ENCODE measurements around the gene SERPINA12. TPM values are rescaled to one million over a fixed set of nuclear protein-coding genes. Genes with fewer than 3 reads are reported as not detected.

Gene SERPINA12
- total RNA-seq, 6 experiments from 2014 or later: 0.26 to 2.8 (median 0.39) TPM; not detected in 3

DNA sequence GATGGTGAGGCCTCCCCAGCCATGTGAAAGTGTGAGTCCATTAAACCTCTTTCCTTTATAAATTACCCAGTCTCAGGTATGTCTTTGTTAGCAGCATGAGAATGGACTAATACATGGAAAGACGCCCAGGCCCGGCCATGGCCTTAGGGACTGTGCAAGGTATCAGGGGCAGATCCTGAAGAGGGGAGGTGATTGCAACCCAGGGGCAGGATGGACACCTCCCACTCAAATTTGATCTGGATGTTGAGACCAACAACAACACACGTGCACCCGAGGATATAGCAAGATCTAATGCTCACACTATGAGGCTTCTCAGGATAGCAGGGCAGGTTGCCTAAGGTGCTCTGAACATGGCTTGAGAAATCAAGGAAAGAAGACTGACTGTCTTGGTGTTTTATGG lies 38.5 kb upstream of the SERPINA12 start:
- ATAC-seq (no peak), DNase-seq (no peak)
- Histone ChIP-seq H3K4me1 (peaks cover 0 to 11% (median 5%) of the 10 kb centered on the region in 4 donors), H3K27ac (no peak overlapping the region), H3K36me3 (no peaks in the 10 kb centered on the region), H3K4me3 (no peak overlapping the region), H3K27me3 (no peaks in the 10 kb centered on the region), H3K9me3 (peaks cover 0 to 3% (median 2%) of the 10 kb centered on the region in 4 donors)
- intact Hi-C loops (cut with DNase I): loop anchor here (10.0 kb wide), 2 partner anchors 103 to 123 kb away; no protein-coding TSS in a partner anchor
- 69% methylated on average over 2 of the region's 4 CpGs for WGBS (ENCODE audit: insufficient coverage, low coverage, low lambda C conversion rate, missing lambda C conversion rate)
- TF ChIP-seq, protein P1, sequence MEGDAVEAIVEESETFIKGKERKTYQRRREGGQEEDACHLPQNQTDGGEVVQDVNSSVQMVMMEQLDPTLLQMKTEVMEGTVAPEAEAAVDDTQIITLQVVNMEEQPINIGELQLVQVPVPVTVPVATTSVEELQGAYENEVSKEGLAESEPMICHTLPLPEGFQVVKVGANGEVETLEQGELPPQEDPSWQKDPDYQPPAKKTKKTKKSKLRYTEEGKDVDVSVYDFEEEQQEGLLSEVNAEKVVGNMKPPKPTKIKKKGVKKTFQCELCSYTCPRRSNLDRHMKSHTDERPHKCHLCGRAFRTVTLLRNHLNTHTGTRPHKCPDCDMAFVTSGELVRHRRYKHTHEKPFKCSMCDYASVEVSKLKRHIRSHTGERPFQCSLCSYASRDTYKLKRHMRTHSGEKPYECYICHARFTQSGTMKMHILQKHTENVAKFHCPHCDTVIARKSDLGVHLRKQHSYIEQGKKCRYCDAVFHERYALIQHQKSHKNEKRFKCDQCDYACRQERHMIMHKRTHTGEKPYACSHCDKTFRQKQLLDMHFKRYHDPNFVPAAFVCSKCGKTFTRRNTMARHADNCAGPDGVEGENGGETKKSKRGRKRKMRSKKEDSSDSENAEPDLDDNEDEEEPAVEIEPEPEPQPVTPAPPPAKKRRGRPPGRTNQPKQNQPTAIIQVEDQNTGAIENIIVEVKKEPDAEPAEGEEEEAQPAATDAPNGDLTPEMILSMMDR (IDR thresholded peaks at IDR 0.05): no peak
- no peak for TF ChIP-seq POLR2A (IDR thresholded peaks at IDR 0.05)

DNA sequence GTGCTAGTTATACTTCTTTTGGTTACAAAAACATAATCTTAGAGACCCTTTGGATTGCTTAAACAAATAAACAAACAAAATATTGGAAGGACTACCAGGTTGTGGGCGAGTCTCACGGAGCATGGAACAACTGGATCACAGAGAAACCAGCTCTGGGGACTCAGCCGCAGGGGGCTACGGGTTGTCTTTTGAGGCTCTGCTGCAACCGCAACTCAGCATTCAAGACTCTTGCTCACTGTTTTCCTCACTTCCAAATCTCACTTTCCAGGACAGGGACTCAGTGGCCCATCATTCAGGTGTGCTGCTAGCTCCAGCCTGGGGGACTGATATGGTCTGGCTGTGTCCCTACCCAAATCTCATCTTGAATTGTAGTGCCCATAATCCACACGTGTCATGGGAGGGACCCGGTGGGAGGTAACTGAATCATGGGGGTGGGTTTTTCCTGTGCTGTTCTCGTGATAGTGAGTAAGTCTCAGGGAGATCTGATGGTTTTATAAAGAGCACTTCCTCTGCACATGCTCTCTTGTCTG lies 37.9 kb upstream of the SERPINA12 start:
- H3K27ac ChIP-seq: no peak overlapping the region
- H3K4me1 ChIP-seq: peaks cover 0 to 11% (median 5%) of the 10 kb centered on the region in 4 donors
- H3K4me3 ChIP-seq: no peak overlapping the region
- no peaks in the 10 kb centered on the region for H3K36me3 ChIP-seq
- DNase-seq (no peak), ATAC-seq (no peak)
- intact Hi-C loops (cut with DNase I): loop anchor here (10.0 kb wide), 2 partner anchors 102 to 122 kb away; no protein-coding TSS in a partner anchor
- TF ChIP-seq POLR2A (IDR thresholded peaks at IDR 0.05): no peak
- TF ChIP-seq, protein P1 (IDR thresholded peaks at IDR 0.05): no peak
- no peaks in the 10 kb centered on the region for H3K27me3 ChIP-seq
- no peaks in the 10 kb centered on the region for H3K9me3 ChIP-seq
- WGBS (ENCODE audit: insufficient coverage, low coverage, low lambda C conversion rate, missing lambda C conversion rate): 72% methylated on average over 4 of the region's 8 CpGs

DNA sequence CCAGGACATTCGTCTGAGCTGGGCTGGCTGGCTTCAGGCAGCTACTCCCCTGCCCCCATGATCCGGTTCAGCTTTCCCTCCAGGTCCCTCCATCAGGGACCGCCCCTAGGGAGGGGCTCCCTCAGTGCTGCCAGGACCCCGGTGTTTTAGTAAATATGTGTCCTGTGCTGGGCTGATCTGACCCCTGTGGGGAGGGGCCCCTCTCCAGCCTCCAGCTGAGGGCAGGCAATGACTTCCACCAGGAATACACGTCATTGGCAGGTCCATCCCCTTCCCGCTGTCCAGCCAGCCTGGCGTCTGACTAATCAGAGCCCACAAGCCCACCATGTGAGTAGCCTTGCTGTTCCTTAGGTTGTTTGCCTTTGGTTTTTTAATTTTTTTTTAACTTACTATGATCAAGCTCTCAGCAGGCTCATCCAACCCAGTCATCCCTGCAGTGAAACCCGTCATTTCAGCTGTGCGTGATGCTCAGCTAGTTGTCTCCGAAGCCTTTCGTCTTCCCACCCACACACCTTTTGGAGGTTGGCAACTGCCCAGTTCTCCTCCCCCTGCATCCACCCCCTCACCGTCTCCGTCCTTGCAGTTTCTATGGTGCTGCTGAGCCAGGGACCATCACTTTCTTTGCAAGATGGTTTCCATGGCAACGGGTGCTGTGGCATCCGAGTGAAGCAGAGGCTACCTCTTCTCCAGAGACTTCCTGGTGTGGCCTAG lies 36.0 kb upstream of the SERPINA12 start:
- Histone ChIP-seq H3K4me1 (peaks cover 0 to 12% (median 5%) of the 10 kb centered on the region in 4 donors), H3K27me3 (no peaks in the 10 kb centered on the region), H3K36me3 (no peaks in the 10 kb centered on the region), H3K4me3 (no peak overlapping the region), H3K27ac (no peak overlapping the region), H3K9me3 (no peaks in the 10 kb centered on the region)
- TF ChIP-seq, protein P1 (IDR thresholded peaks at IDR 0.05): no peak
- TF ChIP-seq POLR2A (IDR thresholded peaks at IDR 0.05): no peak
- intact Hi-C loops (cut with DNase I): loop anchor here (10.0 kb wide), 2 partner anchors 100 to 120 kb away; no protein-coding TSS in a partner anchor
- DNase-seq (no peak), ATAC-seq (no peak)
- 58% methylated on average over 7 of the region's 15 CpGs for WGBS (ENCODE audit: insufficient coverage, low coverage, low lambda C conversion rate, missing lambda C conversion rate)

DNA sequence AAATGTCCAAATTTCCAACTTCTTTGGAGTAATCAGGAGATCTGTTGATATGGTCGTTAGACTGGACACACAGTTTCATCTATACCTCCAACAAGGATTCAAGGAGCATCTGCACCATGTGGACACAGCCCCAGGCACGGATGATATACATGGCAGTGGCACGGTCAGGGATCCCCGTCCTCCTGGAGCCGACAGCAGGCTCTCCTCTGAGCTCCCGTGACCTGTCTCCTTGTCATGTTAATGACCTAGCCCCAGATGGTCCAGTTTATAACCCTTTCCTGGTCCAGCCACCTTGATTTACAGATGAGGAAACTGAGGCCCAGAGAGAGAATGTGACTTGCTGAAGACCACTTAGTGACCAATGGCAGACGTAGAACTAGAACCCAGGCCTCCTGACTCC lies 35.5 kb upstream of the SERPINA12 start:
- TF ChIP-seq, protein P1 (IDR thresholded peaks at IDR 0.05): no peak
- TF ChIP-seq POLR2A (IDR thresholded peaks at IDR 0.05): no peak
- no peak for DNase-seq
- Histone ChIP-seq H3K4me1 (peaks cover 0 to 17% (median 5%) of the 10 kb centered on the region in 4 donors), H3K27me3 (no peaks in the 10 kb centered on the region), H3K9me3 (no peaks in the 10 kb centered on the region), H3K4me3 (no peak overlapping the region), H3K27ac (no peak overlapping the region), H3K36me3 (no peaks in the 10 kb centered on the region)
- 45% methylated on average over 6 of the region's 7 CpGs for WGBS (ENCODE audit: insufficient coverage, low coverage, low lambda C conversion rate, missing lambda C conversion rate)
- intact Hi-C loops (cut with DNase I): loop anchor here (10.0 kb wide), 2 partner anchors 100 to 120 kb away; no protein-coding TSS in a partner anchor
- ATAC-seq: no peak

Measured in right lobe of liver (tissue), 6 donors.